ENCODE results near the gene ZNF605. TPM values are rescaled to one million over a fixed set of nuclear protein-coding genes. Genes with fewer than 3 reads are reported as not detected.

The ZNF605 gene
- total and polyA plus RNA-seq, 2 donors (not counting 3 experiments of a cell fraction or from before 2014, with no cell fraction given): 2.4 to 11.3 TPM

DNA sequence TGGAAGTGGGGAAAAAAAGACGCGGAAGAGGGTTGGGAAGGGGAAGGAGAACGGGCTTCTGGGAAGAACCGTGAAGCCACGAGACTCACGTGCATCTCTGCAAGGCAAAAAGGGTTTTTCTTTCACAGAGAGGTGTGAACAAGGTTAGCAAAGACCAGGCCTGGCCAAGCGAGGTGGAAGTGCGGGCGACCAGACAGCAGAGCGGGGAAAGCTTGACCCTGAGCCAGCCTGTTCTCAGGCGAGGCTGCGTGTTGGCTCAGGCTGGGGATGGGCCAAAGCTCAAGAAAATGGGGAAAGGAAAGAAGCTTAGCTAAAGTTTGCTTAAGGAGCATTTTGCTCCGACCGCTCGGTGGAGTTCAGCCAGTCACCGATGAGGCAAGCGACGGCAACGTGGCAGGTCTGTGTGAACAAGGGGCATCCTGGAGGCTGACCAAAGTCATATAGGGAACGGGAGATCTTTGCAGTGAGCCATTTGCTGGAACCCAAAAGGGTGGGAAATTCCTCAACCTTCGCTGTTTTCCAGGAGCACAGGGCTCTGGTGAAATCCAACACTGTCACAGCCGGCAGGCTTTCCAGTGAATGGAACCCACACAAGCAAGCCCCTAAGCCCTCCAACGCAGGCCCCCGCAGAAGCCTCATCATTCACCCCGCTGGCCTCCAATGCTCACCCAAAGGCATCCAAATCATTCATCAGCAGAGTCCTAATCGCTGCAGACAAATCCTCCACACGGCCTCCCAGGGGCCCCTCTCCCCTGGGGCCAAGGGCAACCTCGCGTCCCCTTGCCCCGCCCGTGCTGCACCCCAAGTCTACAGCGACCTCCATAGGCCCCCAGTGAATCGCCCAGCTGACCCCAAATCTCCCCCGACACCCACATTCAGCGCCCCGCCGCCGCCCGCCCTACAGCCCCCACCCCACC, 754 bp downstream of the ZNF605 start:
- Histone ChIP-seq H3K9me1 (replicated peaks; ENCODE audit: control insufficient read depth, extremely low read depth, insufficient read depth, low read length) (no peaks in the 10 kb centered on the region), H2AFZ (ENCODE audit: low read depth, low read length) (peak overlapping the region; percentile 51), H3K4me1 (ENCODE audit: control insufficient read depth, extremely low read depth, insufficient read depth, low read length) (peaks cover 8% of the 10 kb centered on the region), H3K36me3 (ENCODE audit: control insufficient read depth in 2 of 2, extremely low read depth in 1 of 2, insufficient read depth in 2 of 2, low read length in 2 of 2) (no peaks in the 10 kb centered on the region), H3K9ac (replicated peaks; ENCODE audit: extremely low read depth, insufficient read depth, low read length) (peak overlapping the region; percentile 61), H3K4me2 (ENCODE audit: insufficient read depth, low read length) (peak overlapping the region; percentile 86), H3K9me3 (replicated peaks; ENCODE audit: control insufficient read depth, insufficient read depth, low read length) (peaks cover 1% of the 10 kb centered on the region), H3K27me3 (ENCODE audit: control insufficient read depth in 2 of 2, insufficient read depth in 2 of 2, low read length in 2 of 2) (no peaks in the 10 kb centered on the region), H3K79me2 (ENCODE audit: control insufficient read depth, insufficient read depth, low read length) (peaks cover 21% of the 10 kb centered on the region), H3K4me3 (replicated peaks in 1 of 3; ENCODE audit: insufficient read depth in 1 of 3, low read depth in 1 of 3, low read length in 3 of 3) (peak overlapping the region; percentile 58 to 75 (median 74)), H3K27ac (ENCODE audit: insufficient read depth, low read depth, low read length) (no peak overlapping the region), H4K20me1 (replicated peaks; ENCODE audit: control insufficient read depth, extremely low read depth, insufficient read depth, low read length) (no peaks in the 10 kb centered on the region)
- TSS peak; percentile 68 for BruUV-seq (replicated peaks)
- POLR2A ChIA-PET: interaction anchor here (0.6 kb wide), 1 partner anchor 250 kb away, joined by 5 read pairs; no protein-coding TSS in a partner anchor
- dilution Hi-C loops (cut with MboI; ENCODE audit: extremely low pct_ligation_motif_present, low sequenced_read_pairs) (no loop called here), intact Hi-C loops (cut with micrococcal nuclease) (loop anchor here (1.0 to 2.0 kb wide), 3 partner anchors 31 to 226 kb away; partner anchors contain the start of genes CHFR, ZNF26 and ZNF268)
- CTCF ChIA-PET: interaction anchor here (1.3 kb wide), 1 partner anchor 46 kb away, joined by 3 read pairs; no protein-coding TSS in a partner anchor
- FAIRE-seq (no peak), DNase-seq (ENCODE audit: low read depth, low spot score) (peak; percentile 60)
- TF ChIP-seq POLR2A (IDR thresholded peaks at IDR 0.05; ENCODE audit: low read depth, low read length): peak; percentile 14
- TF ChIP-seq JUN (IDR thresholded peaks at IDR 0.05; ENCODE audit: borderline replicate concordance, insufficient read depth, insufficient read length, low read depth): no peak
- TF ChIP-seq GATA2 (IDR thresholded peaks at IDR 0.05; ENCODE audit: insufficient read depth, insufficient read length, low read depth, low read length): no peak

DNA sequence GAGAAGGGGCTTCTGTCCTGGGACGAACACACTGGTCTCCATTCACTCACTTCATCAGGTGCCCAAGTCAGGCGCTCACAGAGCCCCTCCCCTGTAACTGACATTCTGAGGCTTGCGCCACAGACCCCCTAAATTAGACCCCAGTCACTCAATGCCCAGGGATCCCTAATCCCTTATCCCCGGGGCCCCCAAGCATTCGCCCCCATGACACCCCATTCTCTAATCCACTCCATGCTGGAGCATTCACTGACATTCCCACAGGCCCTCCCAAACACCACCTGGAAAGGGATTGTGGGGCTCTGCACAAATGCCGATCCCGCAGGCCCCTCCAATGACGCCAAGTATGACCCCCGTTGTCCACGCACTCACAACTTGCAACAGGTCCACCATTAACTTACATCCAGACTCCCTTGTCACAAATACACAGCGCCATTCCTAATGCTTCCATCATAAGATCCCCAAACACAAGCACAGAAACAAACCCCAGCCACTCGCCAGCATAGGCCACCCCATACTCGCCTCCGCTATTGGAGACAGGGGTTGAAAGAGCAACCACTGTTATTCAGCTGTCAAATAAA, 1.5 kb downstream of the ZNF605 start:
- TF ChIP-seq MYC (IDR thresholded peaks at IDR 0.05; ENCODE audit: low read depth, low read length) (no peak), POLR2A (IDR thresholded peaks at IDR 0.05; ENCODE audit: low read depth, low read length) (no peak)
- TF ChIP-seq, protein P1, sequence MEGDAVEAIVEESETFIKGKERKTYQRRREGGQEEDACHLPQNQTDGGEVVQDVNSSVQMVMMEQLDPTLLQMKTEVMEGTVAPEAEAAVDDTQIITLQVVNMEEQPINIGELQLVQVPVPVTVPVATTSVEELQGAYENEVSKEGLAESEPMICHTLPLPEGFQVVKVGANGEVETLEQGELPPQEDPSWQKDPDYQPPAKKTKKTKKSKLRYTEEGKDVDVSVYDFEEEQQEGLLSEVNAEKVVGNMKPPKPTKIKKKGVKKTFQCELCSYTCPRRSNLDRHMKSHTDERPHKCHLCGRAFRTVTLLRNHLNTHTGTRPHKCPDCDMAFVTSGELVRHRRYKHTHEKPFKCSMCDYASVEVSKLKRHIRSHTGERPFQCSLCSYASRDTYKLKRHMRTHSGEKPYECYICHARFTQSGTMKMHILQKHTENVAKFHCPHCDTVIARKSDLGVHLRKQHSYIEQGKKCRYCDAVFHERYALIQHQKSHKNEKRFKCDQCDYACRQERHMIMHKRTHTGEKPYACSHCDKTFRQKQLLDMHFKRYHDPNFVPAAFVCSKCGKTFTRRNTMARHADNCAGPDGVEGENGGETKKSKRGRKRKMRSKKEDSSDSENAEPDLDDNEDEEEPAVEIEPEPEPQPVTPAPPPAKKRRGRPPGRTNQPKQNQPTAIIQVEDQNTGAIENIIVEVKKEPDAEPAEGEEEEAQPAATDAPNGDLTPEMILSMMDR (IDR thresholded peaks at IDR 0.05; ENCODE audit: extremely low read depth in 1 of 2, insufficient read depth in 1 of 2, low read depth in 1 of 2, low read length in 2 of 2): no peak
- dilution Hi-C loops (cut with MboI; ENCODE audit: extremely low pct_ligation_motif_present, low sequenced_read_pairs): no loop called here
- Histone ChIP-seq H3K79me2 (ENCODE audit: control insufficient read depth, insufficient read depth, low read length) (peaks cover 22% of the 10 kb centered on the region), H4K20me1 (replicated peaks; ENCODE audit: control insufficient read depth, extremely low read depth, insufficient read depth, low read length) (no peaks in the 10 kb centered on the region), H3K36me3 (ENCODE audit: control insufficient read depth in 2 of 2, extremely low read depth in 1 of 2, insufficient read depth in 2 of 2, low read length in 2 of 2) (peaks cover 0 to 1% of the 10 kb centered on the region in 2 experiments), H3K9me3 (replicated peaks; ENCODE audit: control insufficient read depth, insufficient read depth, low read length) (peaks cover 3% of the 10 kb centered on the region), H2AFZ (ENCODE audit: low read depth, low read length) (no peak overlapping the region), H3K4me3 (replicated peaks in 1 of 3; ENCODE audit: insufficient read depth in 1 of 3, low read depth in 1 of 3, low read length in 3 of 3) (no peak overlapping the region), H3K9me1 (replicated peaks; ENCODE audit: control insufficient read depth, extremely low read depth, insufficient read depth, low read length) (no peaks in the 10 kb centered on the region), H3K4me1 (ENCODE audit: control insufficient read depth, extremely low read depth, insufficient read depth, low read length) (peaks cover 8% of the 10 kb centered on the region), H3K27me3 (ENCODE audit: control insufficient read depth in 2 of 2, insufficient read depth in 2 of 2, low read length in 2 of 2) (no peaks in the 10 kb centered on the region), H3K27ac (ENCODE audit: insufficient read depth, low read depth, low read length) (no peak overlapping the region), H3K4me2 (ENCODE audit: insufficient read depth, low read length) (peak overlapping the region; percentile 86), H3K9ac (replicated peaks; ENCODE audit: extremely low read depth, insufficient read depth, low read length) (no peak overlapping the region)
- FAIRE-seq (no peak), DNase-seq (ENCODE audit: low read depth, low spot score) (peak; percentile 10)
- CTCF ChIA-PET: no interaction called here
- POLR2A ChIA-PET: no interaction called here
- intact Hi-C loops (cut with micrococcal nuclease): loop anchor here (2.0 kb wide), 1 partner anchor 68 kb away; the partner anchor contains the start of gene CHFR
- BruUV-seq (replicated peaks): no TSS peak
